HG03175 (cell line): ENCODE data around the gene AJM1.

Experiments used
- ATAC-seq: cut with Tn5 transposase; IDR thresholded peaks from one replicate; pipeline ENCODE4 v1.9.1; 2021; ENCODE audit warnings: mild to moderate bottlenecking, moderate library complexity; ENCODE audit not compliant: unreplicated experiment

The AJM1 gene

DNA sequence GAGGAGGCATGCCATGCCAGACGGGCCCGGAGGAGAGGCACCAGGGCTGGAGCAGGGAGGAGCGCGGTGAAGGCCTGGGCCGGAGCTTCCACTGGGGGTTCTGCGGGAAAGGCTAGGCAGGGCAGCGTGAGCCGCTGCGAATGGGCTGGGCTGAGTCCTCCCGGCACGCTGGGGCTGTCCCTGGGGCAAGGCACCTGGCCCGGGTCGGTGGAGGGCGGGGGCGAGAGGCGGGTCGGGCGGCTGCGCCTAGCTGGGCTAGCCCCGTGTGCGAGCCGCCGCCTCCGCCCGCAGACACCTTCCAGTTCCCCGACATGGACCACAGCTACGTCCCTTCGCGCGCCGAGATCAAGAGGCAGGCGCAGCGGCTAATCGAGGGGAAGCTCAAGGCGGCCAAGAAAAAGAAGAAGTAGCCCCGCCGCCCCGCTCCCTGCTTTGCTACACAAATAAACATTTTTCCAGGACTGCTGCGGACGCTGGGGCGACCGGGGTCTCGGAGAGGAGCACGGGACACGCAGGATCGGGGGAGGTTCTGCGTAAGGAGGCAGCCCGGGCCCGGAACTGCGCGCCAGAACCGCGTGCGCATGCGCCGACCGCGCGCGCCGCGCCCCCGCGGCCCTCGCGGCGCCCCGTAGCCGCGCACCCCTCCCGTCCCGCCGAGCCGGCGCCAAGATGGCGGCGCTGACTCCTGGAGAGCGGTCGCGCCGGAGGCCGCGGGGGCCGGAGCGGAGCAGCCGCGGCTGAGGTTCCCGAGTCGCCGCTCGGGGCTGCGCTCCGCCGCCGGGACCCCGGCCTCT lies 34.8 kb upstream of the AJM1 start, which contains the start of gene RABL6:
RABL6 (plus strand) TSS at position 668 of the 794 bp plus-strand sequence. CDS start 249 bp downstream, outside the sequence.
- ATAC-seq, result peak; percentile 85

DNA sequence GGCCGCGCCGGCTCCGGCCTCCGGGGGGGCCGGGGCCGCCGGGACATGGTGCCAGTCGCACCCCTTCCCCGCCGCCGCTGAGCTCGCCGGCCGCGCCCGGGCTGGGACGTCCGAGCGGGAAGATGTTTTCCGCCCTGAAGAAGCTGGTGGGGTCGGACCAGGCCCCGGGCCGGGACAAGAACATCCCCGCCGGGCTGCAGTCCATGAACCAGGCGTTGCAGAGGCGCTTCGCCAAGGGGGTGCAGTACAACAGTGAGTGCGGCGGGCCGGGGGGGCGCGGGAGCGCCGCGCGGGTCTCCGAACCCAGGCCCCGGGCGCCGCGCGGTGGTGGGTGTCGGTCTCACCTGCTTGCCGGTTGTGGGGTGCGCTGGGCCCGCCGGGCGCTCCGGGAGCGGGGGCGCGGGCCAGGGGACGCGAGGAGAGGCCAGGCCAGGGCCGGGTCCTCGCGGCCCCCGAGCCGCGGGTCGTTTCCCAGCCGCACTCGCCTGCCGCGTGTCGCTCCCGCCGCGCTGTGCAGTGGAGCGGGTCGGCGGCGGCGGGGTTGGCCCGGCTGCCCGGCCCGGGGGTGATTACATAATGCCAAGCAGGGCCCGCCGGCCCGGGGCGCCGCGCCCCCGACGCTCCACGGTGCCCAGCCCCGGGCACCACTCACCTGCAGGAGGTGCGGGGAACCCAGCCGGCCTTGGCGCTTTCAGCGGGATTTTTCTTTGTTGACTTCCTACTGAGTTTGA lies 34.0 kb upstream of the AJM1 start:
- ATAC-seq, result peak; percentile 30

DNA sequence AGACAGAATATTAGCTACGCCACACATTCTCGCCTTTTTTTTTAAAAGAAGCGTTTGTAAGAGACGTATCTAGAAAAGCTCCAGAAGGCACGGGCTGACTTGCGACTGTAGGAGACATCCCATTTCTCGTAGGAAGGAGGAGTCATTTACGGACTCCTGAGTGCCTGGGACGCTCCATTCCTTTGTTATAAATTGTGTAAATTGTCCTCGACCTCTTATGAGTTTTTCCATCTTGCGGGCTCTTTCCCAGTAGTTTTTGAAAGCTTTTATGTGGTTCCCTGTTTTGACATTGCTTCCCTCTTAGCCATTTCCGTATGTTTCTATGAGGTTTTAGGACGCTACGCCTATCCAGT lies 33.5 kb upstream of the AJM1 start:
- no peak for ATAC-seq

DNA sequence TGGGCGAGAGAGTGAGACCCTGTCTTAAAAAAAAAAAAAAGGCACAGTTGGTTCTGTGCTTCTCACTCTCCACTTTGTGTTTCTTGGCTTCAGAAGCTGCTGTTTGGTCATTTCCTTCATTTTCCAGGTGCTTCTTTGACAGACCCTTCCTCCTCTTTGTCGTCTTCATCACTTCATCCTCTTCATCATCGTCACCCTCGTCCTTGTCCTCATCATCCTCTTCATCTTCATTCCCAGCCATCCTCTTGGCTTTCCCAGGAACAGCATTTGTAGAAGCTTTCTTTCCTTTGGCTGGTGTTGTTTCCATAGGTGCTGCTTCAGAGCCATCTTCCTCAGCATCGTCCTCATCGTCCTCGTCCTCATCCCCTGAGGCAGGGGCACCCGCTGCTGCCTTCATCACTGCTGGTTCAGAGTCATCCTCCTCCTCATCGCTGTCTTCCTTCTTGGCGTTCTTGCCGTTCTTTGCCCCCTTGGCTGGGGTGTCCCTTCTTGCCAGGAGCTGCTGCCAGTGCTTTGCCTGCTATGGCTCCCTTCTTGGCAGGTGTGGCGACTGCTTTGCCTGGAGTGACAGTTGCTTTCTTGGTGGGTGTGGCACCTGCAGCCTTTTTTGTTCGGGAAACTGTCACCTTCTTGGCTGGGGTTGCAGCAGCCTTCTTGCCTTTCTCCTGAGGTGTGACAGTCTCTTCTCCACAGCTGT lies 27.4 kb upstream of the AJM1 start:
- no peak for ATAC-seq

DNA sequence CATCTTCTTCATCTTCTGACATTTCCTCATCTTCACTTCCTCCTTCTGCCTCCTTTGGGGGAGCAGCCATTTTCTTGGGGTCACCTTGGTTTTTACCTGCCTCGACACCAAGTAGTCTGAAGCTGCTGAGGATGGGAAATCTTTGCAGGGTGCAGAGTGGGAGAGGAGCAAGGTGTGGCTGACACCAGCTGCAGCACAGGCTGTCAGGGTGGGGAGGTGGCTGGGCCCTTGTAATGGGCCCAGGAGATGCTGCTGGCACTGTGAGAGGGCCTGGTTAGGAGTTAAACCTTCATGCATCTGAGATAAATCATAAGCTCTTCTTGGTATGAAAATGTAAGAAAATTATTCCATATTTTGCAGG lies 26.9 kb upstream of the AJM1 start:
- no peak for ATAC-seq

DNA sequence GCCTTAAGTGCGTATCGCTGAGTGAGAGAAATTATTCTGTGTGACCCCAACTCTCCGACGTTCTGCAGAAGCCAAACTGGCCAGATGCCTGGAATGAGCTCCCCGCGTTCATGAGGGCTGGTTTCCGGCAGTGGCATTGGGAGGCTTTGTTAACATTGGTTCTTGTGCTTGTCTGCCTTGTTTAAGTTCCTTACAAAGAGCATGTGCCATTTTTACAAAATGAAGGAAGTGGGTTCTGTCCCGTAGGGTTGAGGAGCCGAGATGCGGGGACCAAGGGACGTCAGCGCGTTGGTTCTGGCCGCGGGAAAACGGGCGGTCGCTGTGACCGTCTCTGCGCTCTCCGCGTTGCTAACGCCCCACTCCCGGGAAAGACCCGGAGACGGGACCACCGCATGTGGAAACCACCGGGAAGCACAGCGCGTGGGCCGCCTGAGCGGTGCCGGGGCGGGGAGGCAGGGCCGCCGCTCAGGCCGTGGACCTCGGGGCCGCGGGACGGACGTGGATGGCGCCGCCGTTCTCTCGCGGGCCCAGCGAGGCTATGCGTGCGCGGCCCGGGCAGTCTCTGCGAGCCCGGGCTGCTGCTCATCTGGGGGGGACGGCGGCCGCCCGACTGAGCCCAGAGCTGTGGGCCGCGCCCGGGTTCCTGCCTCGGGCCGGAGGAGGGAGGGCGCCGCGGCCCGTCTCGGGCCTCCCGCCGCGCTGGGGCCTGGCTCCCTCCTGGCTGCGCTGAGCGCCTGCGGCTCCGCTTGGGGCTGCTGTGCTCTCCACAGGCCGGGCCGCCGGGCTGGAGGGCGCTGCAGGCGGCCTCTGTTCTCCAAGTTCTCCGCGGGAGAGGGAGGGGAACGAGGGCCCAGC lies 21.1 kb upstream of the AJM1 start:
- no peak for ATAC-seq

DNA sequence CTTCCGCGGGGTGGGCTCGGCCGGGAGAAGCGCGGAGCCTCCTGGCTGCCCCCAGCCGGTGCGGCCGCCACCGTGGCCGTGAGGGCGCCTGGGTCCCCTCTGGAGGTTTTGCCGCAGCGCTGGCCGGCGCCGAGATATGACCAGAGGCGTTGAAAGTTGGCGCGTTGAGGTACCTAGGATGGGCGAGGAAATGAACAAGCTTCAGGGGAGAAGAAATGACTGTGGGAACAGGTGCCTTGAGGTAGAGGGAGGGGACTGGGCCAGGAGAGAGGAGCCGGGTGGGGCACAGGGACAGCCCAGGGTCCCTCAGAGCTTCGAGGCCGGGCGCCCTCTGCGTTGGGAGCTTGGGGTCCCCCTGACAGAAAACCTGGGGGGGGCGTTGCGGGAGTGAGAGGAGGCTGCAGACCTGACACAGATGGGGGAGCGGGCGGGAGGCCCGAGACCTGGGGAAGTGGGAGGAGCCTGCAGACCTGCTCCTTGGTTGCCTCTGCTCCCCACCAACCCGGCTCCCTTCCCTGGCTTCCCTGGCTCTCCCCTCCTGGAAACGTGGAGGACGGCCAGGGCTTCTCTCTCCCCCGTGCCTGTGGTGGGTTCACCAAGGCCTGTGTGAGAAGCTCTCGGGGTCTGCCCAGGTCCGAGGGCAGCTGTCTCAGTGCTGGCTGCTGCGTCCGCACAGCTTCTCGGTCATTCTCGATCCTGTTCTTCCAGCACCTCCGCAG lies 20.3 kb upstream of the AJM1 start:
- ATAC-seq, result no peak

DNA sequence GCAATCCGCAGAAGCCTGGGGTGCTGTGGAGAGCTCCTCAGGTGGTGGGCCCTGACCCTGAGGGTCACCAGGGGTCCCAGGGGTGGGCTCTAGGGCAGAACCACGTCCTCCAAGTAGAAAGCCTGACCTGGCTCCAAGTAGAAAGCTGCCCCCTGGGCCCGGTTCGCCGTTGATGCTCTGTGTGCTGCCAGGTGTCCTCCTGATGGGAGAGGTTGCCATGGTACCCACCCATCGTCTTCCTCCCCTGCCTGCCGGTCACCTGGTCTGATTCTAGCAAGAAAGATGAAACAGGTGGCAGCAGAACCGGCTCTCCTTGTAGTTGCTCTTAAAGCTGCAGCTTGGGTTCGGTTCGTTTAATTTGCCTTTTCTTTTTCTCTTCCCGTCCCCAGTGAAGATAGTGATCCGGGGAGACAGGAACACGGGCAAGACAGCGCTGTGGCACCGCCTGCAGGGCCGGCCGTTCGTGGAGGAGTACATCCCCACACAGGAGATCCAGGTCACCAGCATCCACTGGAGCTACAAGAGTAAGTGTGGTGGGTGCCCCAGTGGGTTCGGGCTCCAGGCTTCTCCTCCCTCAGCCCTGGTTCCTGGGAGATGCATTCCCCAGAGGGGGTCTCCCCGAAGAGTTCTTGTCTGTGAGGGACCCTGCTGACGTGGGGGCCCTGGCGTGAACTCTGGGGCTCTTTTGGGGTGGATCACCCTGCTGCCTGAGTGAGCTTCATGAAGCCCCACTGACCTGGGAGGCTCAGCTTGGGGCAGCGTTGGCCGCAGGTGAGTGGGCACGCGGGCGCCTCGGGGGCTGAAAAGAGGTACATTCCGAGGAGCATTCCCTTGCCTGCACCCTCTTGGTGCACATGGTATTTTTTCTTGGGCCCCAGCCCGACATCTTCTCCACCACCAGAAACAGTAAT lies 18.9 kb upstream of the AJM1 start:
- ATAC-seq, result no peak

DNA sequence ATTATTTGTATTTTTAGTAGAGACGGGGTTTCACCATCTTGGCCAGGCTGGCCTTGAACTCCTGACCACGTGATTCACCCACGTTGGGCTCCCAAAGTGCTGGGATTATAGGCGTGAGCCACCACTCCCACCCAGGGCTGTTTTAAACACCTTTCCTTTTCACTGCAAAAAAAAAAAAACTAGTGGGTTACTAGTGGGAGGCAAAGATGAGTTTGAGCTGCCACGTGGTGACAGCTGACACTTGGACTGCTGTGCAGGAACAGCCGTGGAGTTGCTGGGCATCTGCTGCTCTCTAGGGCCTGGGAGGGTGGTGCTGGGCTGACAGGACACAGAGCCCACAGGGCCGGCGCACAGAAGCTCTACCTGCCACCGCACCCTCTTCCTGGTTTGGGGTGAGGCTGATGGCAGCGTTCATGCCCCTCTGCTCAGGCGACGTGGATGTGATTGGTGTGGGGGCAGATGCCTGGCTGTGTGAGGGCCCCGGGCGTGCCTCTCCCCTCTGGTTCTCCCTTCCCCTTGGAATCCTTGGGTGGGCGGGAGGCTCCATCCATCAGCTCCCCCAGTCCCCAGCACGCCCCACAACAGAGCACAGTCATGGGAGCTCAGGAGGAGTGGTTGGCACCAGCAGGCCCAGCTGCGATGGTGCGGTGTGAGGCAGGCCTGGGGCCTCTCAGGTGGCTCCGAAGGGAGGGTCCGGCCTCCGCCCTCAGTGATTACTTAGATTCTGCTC lies 17.6 kb upstream of the AJM1 start:
- no peak for ATAC-seq

DNA sequence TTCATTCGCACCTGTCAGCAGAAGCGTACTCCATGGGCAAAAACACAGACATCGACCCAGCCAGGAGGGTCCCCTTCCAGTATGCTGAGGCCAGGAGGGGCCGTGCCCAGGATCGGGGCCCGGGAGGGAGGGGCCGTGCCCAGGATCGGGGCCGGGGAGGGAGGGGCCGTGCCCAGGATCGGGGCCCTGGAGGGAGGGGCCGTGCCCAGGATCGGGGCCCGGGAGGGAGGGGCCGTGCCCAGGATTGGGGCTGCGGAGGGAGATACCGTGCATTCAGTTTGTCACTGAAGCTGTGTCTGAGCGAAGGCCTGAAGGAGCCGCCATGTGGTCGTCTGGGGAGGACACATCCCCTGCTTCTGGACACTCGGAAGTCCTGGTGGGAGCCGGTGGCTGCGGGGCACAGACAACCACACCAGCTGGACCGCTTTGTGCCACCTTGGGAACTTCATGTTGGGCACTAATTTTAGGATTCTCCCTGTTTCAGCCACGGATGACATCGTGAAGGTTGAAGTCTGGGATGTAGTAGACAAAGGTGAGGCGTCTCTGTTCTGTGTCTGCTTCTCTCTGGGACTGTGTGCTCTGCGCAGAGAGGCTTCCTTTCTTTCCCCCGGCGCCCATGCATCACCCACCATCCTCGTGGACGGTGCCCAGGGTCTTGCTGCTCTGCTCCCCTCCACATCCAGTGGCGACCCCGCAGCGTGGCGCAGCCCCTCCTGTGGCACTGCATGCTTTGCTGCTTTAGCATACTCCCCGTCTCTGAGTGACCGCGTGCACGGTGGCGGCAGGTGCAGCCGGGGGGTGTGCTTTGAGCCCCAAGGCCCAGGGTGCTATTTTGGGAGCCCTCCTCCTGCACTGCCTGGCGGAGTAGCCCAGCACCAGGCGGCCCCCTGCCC lies 16.7 kb upstream of the AJM1 start:
- ATAC-seq, result no peak

DNA sequence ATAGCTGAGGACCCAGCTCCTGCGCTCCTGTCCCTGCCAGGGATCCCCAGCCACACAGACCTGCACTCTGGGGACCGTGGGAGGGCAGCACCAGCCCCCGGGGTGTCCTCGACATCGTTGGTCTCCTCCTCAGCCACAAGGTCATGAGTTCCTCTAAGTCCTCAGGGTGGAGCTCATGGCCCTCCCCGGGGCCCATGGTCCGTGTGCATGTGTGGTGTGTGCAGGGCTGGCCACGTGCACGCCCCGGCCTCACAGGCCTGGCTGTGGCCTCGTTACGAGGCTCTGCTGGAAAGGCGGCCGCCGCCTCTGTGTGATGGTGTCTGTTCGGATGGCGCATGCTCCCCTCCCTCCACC lies 16.1 kb upstream of the AJM1 start:
- no peak for ATAC-seq

DNA sequence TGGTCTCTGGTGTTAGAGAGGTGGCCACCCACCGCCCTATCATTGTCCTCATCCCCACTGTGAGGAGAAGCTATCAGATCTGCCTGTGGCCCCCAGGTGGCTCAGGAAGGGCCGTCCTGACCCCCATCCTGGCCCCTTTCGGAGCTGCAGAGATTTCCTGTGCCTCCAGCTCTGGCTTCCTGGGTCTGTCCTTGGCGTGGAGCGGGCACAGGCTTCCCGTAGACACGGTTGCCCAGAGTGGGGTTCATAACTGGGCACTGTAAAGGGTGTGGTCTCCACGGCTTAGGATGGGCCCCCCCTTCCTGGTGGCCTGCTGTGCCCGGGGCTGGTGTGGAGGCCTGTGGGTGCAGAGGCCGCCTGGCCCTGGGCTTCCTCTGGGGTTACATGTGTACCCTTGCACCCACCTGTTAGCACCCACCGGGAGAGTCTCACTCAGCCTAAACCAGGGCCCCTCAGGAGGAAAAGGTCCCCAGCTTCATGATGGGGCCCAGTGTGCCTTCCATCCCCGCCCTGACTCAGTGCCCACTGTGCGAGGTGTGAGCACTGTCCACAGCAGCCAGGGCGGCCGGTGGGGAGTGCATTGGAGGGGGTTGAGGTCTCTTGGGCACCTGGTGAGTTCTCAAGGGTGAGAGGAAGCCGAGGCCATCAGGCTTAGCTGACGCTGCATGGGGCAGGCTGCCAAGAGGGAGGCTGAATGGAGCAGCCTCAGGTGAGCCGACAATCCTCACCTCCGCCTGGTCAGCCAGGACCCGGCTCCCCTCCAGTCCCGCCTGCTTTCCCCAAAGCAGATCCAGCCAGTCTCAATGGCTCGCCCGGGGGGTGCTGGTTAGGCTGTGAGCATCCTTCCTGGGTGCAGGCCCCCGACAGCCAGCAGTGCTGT lies 15.3 kb upstream of the AJM1 start:
- no peak for ATAC-seq

DNA sequence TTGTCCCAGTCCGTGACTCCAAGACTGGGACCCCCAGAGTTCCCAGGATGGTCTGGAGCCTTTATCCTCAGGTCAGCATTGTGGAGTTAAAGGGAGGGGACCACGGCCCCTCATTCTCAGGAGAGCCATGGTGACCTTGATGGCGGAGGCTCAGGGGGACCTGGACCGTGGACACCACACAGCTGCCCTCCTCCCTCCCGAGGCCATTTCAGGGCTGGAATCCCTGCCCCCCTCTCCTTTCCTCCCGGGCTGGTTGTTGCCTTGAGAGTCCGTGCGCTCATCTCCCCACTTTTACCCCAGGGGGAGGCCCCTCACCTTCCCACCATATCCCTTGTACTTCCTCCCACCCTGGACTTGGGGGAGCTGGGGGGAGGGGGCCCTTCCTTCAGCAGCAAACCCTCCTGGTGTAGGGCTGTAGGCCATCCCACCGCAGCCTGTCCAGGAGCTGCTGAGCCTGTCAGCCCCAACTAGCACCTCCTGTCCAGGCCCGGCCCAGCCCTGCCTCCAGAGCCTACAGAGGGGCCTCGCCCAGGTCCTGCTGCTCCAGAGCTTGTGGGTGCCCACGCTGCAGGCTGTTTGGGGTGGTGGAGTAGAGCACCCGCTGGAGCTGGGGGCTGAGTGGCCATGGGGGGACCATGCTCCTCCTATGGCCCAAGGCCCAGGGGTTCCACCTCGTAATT lies 14.3 kb upstream of the AJM1 start:
- ATAC-seq, result no peak

DNA sequence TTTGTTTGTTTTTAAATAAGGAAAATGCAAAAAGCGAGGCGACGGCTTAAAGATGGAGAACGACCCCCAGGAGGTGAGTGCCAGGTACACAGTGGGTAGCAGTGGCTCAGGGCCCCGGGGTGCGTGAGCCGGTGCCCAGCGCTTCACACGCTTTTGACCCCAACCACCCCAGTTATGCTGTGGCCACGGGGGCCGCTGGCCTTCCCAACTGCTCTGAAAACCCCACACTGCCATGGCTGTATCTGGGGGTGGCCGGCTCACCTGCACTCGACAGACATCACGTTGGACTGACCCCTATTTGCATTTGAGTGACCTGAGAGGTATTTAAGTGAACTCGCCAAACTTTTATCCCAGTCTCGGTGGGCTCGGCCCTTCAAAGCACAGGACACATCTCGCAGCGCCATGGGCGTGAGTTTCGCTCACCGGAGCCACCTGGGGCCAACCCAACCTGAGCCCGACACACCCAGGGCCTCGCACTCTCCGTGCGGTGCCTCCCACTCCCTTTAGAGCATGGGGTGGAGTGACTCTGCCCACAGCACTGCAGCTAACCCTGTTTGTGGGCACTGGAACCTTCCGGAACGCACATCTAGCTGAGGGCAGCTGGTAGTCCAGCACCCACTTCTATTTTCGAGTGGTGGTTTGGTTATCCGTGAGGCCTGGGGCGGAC lies 13.7 kb upstream of the AJM1 start:
- ATAC-seq, result no peak

DNA sequence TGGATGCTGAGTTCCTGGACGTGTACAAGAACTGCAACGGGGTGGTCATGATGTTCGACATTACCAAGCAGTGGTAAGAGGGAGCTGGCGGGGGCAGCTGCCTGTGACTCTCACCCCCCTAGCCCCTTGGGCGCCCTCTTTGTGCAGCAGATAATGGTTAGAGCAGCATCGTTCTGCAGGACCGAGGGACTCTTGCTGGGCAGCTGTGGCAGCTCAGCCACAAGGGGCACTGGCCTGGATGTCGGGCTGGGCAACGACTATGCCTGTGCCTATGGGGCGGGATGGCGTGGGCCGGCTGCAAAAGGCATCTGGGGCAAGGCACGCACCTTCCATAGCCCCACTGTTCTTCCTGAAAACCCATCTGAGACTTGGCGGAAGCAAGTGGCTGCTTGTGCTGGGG lies 12.9 kb upstream of the AJM1 start:
- no peak for ATAC-seq
